ENCODE data around the gene BDH2. TPM values are rescaled to one million over a fixed set of nuclear protein-coding genes. Genes with fewer than 3 reads are reported as not detected.

The BDH2 gene
- total RNA-seq, 2 donors from 2014 or later = 25.4 to 40.2 TPM

DNA sequence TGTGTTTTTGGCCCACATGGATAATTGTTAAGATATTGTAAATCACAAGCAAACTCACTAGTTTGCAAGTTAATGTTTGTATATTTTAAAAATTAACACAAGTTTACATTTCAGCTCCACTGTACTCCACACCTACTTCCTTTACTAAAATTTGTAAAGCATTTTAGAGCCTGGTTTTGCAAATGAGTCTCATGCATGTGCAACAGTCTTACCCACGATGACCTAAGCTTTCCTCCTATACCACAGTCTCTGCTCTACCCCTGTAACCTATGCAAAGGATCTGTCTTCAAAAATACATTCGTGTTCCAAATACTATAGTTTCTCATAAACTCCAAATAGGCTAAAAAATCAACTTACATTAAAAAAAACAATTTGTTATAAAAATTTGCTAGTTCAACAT lies 10.2 kb downstream of the BDH2 start:
- Histone ChIP-seq H3K4me1 (peaks cover 3% of the 10 kb centered on the region), H3K9me3 (no peaks in the 10 kb centered on the region), H3K36me3 (replicated peaks in 1 of 2; ENCODE audit: insufficient read depth in 1 of 2, low read depth in 2 of 2) (peaks cover 0 to 3% of the 10 kb centered on the region in 2 donors), H3K4me3 (no peak overlapping the region), H3K27me3 (no peaks in the 10 kb centered on the region), H3K27ac (no peak overlapping the region)
- DNase-seq (no peak), ATAC-seq (no peak)
- intact Hi-C loops (cut with DNase I) = no loop called here
- TF ChIP-seq POLR2A (IDR thresholded peaks at IDR 0.05) = no peak
- TF ChIP-seq, protein P1, sequence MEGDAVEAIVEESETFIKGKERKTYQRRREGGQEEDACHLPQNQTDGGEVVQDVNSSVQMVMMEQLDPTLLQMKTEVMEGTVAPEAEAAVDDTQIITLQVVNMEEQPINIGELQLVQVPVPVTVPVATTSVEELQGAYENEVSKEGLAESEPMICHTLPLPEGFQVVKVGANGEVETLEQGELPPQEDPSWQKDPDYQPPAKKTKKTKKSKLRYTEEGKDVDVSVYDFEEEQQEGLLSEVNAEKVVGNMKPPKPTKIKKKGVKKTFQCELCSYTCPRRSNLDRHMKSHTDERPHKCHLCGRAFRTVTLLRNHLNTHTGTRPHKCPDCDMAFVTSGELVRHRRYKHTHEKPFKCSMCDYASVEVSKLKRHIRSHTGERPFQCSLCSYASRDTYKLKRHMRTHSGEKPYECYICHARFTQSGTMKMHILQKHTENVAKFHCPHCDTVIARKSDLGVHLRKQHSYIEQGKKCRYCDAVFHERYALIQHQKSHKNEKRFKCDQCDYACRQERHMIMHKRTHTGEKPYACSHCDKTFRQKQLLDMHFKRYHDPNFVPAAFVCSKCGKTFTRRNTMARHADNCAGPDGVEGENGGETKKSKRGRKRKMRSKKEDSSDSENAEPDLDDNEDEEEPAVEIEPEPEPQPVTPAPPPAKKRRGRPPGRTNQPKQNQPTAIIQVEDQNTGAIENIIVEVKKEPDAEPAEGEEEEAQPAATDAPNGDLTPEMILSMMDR (IDR thresholded peaks at IDR 0.05) = no peak
- WGBS, 2 donors = 54 to 75% methylated on average over 2 of the region's 2 CpGs

DNA sequence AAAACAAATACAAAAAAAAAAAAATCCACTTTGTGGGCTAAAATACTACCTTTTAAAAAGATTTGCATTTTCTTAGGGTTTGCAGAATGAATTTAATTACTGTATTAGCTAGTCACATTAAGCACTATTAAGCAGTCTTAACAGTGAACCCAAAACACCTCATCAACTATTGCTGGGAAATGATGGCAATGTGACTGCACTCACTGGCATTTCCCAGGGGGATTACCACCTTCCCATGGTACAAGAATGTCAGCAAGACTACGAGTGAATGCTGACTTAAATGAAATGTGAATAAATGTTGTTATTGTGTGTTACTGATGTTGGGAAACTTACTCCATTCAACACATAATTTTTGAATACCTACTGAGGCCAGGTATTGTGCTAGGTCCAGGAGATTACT lies 13.1 kb downstream of the BDH2 start:
- DNase-seq (no peak), ATAC-seq (no peak)
- intact Hi-C loops (cut with DNase I) = no loop called here
- Histone ChIP-seq H3K27ac (no peak overlapping the region), H3K27me3 (no peaks in the 10 kb centered on the region), H3K4me1 (peaks cover 2% of the 10 kb centered on the region), H3K36me3 (replicated peaks in 1 of 2; ENCODE audit: insufficient read depth in 1 of 2, low read depth in 2 of 2) (peaks cover 0 to 5% of the 10 kb centered on the region in 2 donors), H3K9me3 (no peaks in the 10 kb centered on the region), H3K4me3 (no peak overlapping the region)
- no peak for TF ChIP-seq POLR2A (IDR thresholded peaks at IDR 0.05)
- TF ChIP-seq, protein P1 (IDR thresholded peaks at IDR 0.05) = no peak
- 67 to 71% methylated on average over 1 of the region's 1 CpG for WGBS, 2 donors

DNA sequence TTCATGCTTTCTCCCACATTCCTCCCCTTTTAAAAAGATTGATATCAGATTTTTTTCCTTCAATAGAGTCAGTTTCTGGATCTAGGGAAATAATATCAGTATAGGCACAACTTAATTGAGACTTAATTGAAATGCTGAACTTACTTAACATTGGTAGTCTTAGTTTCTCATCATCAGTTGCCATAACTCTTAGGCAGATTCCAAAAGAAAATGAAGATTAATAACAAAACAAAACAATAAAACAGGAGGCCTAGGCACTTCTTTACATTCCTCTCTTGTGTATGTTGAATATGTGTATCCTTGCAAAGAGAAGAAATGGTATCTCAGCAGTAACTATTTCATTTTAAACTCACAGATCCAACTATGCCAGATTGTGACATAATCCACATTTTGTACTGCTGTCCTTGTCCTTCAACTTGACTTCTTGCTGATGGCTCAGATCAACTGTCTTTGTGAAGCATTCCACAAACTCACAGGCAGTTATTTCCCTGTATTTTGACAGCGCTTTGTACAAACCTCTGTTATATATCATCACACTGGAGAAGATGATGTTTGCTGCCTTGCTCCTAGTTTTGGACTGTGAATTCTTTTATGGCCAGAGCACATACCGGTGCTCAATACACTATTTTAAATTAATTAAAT lies 14.0 kb downstream of the BDH2 start:
- DNase-seq (no peak), ATAC-seq (no peak)
- Histone ChIP-seq H3K4me1 (no peaks in the 10 kb centered on the region), H3K9me3 (no peaks in the 10 kb centered on the region), H3K27me3 (no peaks in the 10 kb centered on the region), H3K4me3 (no peak overlapping the region), H3K36me3 (replicated peaks in 1 of 2; ENCODE audit: insufficient read depth in 1 of 2, low read depth in 2 of 2) (peaks cover 0 to 5% of the 10 kb centered on the region in 2 donors), H3K27ac (no peak overlapping the region)
- 93 to 94% methylated on average over 2 of the region's 2 CpGs for WGBS, 2 donors
- intact Hi-C loops (cut with DNase I) = no loop called here
- no peak for TF ChIP-seq POLR2A (IDR thresholded peaks at IDR 0.05)
- TF ChIP-seq, protein P1 (IDR thresholded peaks at IDR 0.05) = no peak

DNA sequence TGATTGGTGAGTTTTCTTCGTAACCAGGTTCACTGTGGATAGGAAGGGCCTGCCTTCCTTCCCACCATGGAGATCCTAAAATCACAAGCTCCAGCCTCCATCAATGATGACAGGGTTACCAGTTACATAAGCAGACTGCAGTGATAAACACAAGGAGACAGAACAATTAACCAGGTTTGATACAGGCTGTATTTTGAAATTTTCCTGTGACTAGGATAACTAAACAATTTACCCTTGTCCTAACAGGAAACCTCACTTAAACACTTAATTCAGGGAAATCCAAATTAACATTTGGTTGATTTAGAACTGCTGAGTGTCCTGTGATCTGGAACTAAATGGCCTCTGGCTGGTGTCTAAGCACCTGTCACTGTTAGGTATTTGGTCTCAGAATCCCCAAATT lies 20.0 kb downstream of the BDH2 start:
- DNase-seq = no peak
- Histone ChIP-seq H3K9me3 (no peaks in the 10 kb centered on the region), H3K4me3 (no peak overlapping the region), H3K27ac (no peak overlapping the region), H3K27me3 (no peaks in the 10 kb centered on the region), H3K36me3 (replicated peaks in 1 of 2; ENCODE audit: insufficient read depth in 1 of 2, low read depth in 2 of 2) (peaks cover 0 to 2% of the 10 kb centered on the region in 2 donors), H3K4me1 (peaks cover 14% of the 10 kb centered on the region)
- no peak for TF ChIP-seq POLR2A (IDR thresholded peaks at IDR 0.05)
- TF ChIP-seq, protein P1 (IDR thresholded peaks at IDR 0.05) = no peak
- no peak for ATAC-seq
- intact Hi-C loops (cut with DNase I) = no loop called here
- 85 to 95% methylated on average over 1 of the region's 1 CpG for WGBS, 2 donors

DNA sequence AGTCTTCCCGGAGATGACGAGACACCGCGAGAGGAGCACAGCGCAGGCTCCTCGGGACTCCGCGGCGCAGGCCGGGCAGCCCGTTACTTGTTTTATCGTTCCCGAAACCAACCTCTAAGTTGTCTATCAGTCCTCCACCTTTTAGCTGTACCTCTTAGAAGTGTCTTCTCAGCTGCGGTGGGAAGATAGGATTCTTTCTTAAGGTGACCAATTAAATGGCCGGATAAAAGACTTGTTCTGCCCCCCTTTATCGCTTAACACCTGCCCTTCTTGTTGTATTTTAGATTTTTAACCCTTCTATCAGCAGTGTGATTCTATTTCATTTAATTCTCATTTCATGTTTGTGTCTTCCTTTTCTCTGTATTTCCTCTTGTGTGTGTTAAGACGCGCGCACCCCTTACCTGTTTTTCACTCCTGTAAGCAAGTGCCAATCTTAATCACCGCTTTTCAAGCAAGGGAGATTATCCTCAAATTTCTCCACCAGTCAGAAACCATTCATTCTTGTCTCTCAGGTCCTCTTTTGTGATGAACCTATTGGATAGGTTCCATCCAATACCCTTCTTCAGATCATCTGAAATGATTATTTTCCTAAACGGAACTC lies 22.8 kb downstream of the BDH2 start, which contains the start of gene SLC9B2:
SLC9B2 (minus strand) TSS at position 15 of the 601 bp plus-strand sequence. CDS start 9,211 bp downstream, outside the sequence.
- ATAC-seq = no peak

More for the DNA sequence above, 22.8 kb downstream of the BDH2 start, which contains the start of gene SLC9B2:
- Histone ChIP-seq H3K27ac (peak within 1 kb of the TSS; percentile 2 to 67 (median 40)), H3K27me3 (no peaks in the 10 kb centered on the region), H3K4me1 (peaks cover 14% of the 10 kb centered on the region), H3K4me3 (peak within 1 kb of the TSS; percentile 4 to 72), H3K9me3 (no peaks in the 10 kb centered on the region), H3K36me3 (replicated peaks in 1 of 2; ENCODE audit: insufficient read depth in 1 of 2, low read depth in 2 of 2) (no peaks in the 10 kb centered on the region)
- intact Hi-C loops (cut with DNase I) = no loop called here
- DNase-seq = no peak
- 21 to 28% methylated on average over 19 to 21 of the region's 21 CpGs for WGBS, 2 donors
- TF ChIP-seq, protein P1 (IDR thresholded peaks at IDR 0.05) = no peak
- TF ChIP-seq POLR2A (IDR thresholded peaks at IDR 0.05) = no peak
